ENCODE results near the gene IL13.

IL13 gene

GRCh38 chr5:132673488-132673887, 15.5 kb downstream of the IL13 start:
- DNase-seq, result no peak

- no peak for DNase-seq
Observed at GRCh38 chr5:132673939-132674630, 16.1 kb downstream of the IL13 start, which contains the start of gene IL4. IL4 (plus strand) TSS chr5:132673989; CDS start chr5:132674051, 62 bp downstream.

GRCh38 chr5:132674671-132675506, 16.9 kb downstream of the IL13 start:
- DNase-seq, result no peak

GRCh38 chr5:132675936-132676689, 18.1 kb downstream of the IL13 start:
- no peak for DNase-seq

GRCh38 chr5:132677191-132677590, 19.2 kb downstream of the IL13 start:
- DNase-seq, result no peak

- no peak for DNase-seq
Observed at GRCh38 chr5:132677682-132678400, 19.9 kb downstream of the IL13 start.

GRCh38 chr5:132678735-132679134, 20.8 kb downstream of the IL13 start:
- no peak for DNase-seq

- DNase-seq, result no peak
Observed at GRCh38 chr5:132679166-132679565, 21.2 kb downstream of the IL13 start.

GRCh38 chr5:132679717-132680380, 21.9 kb downstream of the IL13 start:
- DNase-seq, result no peak

- no peak for DNase-seq
Observed at GRCh38 chr5:132680780-132681475, 23.0 kb downstream of the IL13 start.

- no peak for DNase-seq
Observed at GRCh38 chr5:132681476-132681831, 23.5 kb downstream of the IL13 start.

- no peak for DNase-seq
Observed at GRCh38 chr5:132681983-132682382, 24.0 kb downstream of the IL13 start.

- DNase-seq, result no peak
Observed at GRCh38 chr5:132684491-132684890, 26.5 kb downstream of the IL13 start.

- DNase-seq, result no peak
Observed at GRCh38 chr5:132684922-132685720, 27.1 kb downstream of the IL13 start.

- no peak for DNase-seq
Observed at GRCh38 chr5:132686193-132686592, 28.2 kb downstream of the IL13 start.

GRCh38 chr5:132687995-132688394, 30.0 kb downstream of the IL13 start:
- no peak for DNase-seq

GRCh38 chr5:132688536-132689339, 30.8 kb downstream of the IL13 start:
- no peak for DNase-seq

GRCh38 chr5:132689513-132689912, 31.5 kb downstream of the IL13 start:
- DNase-seq, result no peak

- no peak for DNase-seq
Observed at GRCh38 chr5:132690156-132690555, 32.2 kb downstream of the IL13 start.

All from suppressor macrophage treated with lipopolysaccharide for 4 hours (primary cell).